ENCODE measurements around the gene MARCHF11.

Gene MARCHF11

DNA sequence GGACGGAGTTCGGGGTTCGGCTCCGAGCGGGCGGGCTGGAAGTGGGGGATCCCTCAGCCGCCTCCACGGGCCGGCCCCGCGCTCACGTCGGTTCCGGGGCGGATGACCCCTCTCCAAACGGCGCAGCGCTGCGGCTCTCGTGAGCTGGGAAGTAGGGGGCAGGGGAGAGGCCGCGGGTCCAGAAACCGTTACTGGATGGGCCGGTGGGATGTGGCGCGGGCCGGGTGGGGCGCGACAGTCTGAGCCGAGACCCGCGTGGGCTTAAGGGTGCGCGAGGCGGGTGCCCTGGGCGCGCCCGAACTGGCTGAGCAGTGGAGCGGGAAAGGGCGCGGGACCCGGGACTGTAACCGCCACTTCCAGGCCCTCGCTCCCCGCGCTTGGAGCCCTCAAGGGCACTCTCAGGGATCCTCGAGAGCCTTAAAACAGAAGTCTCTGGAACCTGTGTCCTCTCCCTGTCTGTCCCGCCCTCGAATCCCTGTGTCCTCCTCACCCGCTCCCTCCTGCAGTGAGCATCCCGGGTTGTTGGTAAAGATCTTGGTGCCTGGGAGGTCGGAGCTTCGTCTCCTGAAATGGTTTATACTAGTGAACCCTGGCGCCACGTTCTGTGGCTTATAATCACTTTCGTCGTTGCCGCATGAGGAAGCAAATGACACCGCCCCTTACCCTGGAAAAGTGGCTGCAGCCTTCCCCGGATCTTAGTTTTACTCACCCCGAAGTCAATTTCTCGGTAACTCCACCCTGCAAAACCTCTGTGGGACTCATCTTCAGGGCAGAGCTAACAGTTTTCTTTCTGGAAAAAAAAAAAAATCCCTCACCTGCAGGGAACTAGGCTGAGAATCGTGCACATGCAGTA, 571 bp upstream of the MARCHF11 start:
- TF ChIP-seq SIN3A (IDR thresholded peaks at IDR 0.05; ENCODE audit: borderline replicate concordance, insufficient read depth, low read length) (no peak), FOXP2 (optimal IDR thresholded peaks at IDR 0.05; ENCODE audit: borderline replicate concordance, extremely low read depth, extremely low read length, insufficient read depth) (no peak), TAF1 (IDR thresholded peaks at IDR 0.05; ENCODE audit: borderline replicate concordance, insufficient read depth, low read length) (no peak), POLR2AphosphoS5 (IDR thresholded peaks at IDR 0.05; ENCODE audit: low read depth, low read length) (no peak)
- TF ChIP-seq, protein P1, sequence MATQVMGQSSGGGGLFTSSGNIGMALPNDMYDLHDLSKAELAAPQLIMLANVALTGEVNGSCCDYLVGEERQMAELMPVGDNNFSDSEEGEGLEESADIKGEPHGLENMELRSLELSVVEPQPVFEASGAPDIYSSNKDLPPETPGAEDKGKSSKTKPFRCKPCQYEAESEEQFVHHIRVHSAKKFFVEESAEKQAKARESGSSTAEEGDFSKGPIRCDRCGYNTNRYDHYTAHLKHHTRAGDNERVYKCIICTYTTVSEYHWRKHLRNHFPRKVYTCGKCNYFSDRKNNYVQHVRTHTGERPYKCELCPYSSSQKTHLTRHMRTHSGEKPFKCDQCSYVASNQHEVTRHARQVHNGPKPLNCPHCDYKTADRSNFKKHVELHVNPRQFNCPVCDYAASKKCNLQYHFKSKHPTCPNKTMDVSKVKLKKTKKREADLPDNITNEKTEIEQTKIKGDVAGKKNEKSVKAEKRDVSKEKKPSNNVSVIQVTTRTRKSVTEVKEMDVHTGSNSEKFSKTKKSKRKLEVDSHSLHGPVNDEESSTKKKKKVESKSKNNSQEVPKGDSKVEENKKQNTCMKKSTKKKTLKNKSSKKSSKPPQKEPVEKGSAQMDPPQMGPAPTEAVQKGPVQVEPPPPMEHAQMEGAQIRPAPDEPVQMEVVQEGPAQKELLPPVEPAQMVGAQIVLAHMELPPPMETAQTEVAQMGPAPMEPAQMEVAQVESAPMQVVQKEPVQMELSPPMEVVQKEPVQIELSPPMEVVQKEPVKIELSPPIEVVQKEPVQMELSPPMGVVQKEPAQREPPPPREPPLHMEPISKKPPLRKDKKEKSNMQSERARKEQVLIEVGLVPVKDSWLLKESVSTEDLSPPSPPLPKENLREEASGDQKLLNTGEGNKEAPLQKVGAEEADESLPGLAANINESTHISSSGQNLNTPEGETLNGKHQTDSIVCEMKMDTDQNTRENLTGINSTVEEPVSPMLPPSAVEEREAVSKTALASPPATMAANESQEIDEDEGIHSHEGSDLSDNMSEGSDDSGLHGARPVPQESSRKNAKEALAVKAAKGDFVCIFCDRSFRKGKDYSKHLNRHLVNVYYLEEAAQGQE (IDR thresholded peaks at IDR 0.05; ENCODE audit: insufficient read depth in 1 of 2, low read depth in 2 of 2, low read length in 2 of 2) = no peak

DNA sequence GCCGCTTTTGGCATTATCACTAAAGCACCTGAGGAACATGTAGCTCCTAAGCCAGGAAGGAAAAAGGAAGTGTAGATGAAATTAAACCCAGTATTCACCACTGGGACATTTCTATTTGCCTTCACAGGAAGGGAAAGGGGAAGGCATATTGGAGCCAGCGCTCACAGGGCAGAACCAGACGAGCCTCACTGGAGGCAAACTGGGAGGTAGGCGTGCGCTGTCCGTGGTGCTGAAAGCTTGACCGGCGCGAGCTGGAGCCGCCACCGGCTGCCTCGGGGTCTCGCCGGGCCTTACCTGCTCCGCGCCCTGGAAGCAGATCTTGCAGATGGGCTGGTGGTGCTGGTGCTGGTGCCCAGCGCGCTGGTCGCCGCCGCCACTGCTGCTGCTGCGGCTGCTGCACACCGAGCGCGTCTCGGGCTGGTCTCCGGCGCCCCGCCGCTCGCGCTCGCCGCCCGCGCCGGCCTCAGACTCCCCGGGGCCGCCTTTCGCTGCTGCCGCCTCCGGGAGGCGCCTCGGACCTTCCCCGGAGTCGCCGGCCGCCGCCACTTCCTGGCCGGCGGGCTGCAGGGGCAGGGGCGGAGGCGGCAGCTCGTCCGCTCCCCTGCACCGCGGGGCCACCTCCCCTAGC, 732 bp downstream of the MARCHF11 start:
- peak; percentile 90; the same call in 1 of the 2 replicates for TF ChIP-seq SIN3A (IDR thresholded peaks at IDR 0.05; ENCODE audit: borderline replicate concordance, insufficient read depth, low read length)
- TF ChIP-seq TAF1 (IDR thresholded peaks at IDR 0.05; ENCODE audit: borderline replicate concordance, insufficient read depth, low read length) = no peak
- TF ChIP-seq, protein P1 (IDR thresholded peaks at IDR 0.05; ENCODE audit: insufficient read depth in 1 of 2, low read depth in 2 of 2, low read length in 2 of 2) = peak; percentile 99 to 100
- TF ChIP-seq FOXP2 (optimal IDR thresholded peaks at IDR 0.05; ENCODE audit: borderline replicate concordance, extremely low read depth, extremely low read length, insufficient read depth) = no peak
- TF ChIP-seq POLR2AphosphoS5 (IDR thresholded peaks at IDR 0.05; ENCODE audit: low read depth, low read length) = no peak

DNA sequence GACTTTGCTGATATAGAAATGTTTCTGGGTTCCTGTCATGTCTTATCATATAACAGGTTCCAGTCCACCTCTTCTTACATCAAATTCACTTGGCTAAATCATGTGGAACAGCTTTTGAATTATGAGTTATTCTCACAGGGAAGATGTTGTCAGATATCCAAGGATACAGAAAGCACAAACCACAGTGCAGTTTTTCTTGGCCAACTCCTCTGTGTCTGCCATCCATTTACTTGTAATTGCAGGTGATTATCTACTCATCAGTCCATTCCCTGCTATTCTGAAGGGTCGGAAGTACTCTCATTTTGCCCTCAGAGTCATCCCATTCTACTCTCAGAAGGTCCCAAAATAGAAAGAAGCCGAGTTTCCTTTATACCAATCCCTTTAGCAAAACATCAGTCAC, 10.0 kb downstream of the MARCHF11 start:
- TF ChIP-seq TAF1 (IDR thresholded peaks at IDR 0.05; ENCODE audit: borderline replicate concordance, insufficient read depth, low read length) (no peak), POLR2AphosphoS5 (IDR thresholded peaks at IDR 0.05; ENCODE audit: low read depth, low read length) (no peak)
- TF ChIP-seq, protein P1 (IDR thresholded peaks at IDR 0.05; ENCODE audit: insufficient read depth in 1 of 2, low read depth in 2 of 2, low read length in 2 of 2) = no peak

DNA sequence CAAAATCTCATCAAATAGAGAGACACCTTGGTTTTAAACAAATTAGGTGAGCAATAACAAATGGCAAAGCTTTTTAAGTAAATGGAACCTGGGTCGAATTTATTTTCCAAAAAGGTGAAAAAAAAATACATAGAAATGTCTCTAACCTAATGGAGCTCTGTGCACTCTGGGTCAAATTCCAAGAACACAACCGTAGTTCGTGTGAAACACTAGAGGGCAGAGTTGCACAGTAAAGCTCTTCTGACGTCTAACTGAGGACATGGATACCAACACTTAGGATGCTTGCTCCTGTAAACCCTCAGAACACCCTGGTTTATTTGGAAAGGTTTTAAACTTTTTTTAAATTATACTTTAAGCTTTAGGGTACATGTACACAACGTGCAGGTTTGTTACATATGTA, 18.9 kb downstream of the MARCHF11 start:
- TF ChIP-seq, protein P1 (IDR thresholded peaks at IDR 0.05; ENCODE audit: insufficient read depth in 1 of 2, low read depth in 2 of 2, low read length in 2 of 2) = no peak
- no peak for TF ChIP-seq FOXP2 (optimal IDR thresholded peaks at IDR 0.05; ENCODE audit: borderline replicate concordance, extremely low read depth, extremely low read length, insufficient read depth)
- TF ChIP-seq TAF1 (IDR thresholded peaks at IDR 0.05; ENCODE audit: borderline replicate concordance, insufficient read depth, low read length) = no peak
- no peak for TF ChIP-seq SIN3A (IDR thresholded peaks at IDR 0.05; ENCODE audit: borderline replicate concordance, insufficient read depth, low read length)
- no peak for TF ChIP-seq POLR2AphosphoS5 (IDR thresholded peaks at IDR 0.05; ENCODE audit: low read depth, low read length)

Data from PFSK-1 (cell line).